K562 (cell line): ENCODE data around the gene ATP6V0D1. TPM values are rescaled to one million over a fixed set of nuclear protein-coding genes. Genes with fewer than 3 reads are reported as not detected.

ENCODE experiments used
- FOXA1 ChIP-seq: fragments of 450-650 bp; IDR thresholded peaks from 2 replicates; pipeline ENCODE4 v1.6.1; 2016; ENCODE audit warnings: mild to moderate bottlenecking, borderline replicate concordance
- HDAC6 ChIP-seq: IDR thresholded peaks from 2 replicates; pipeline ENCODE4 v1.6.1; 2012; ENCODE audit warnings: low read depth, mild to moderate bottlenecking, control low read depth, inconsistent platforms, low read length, moderate library complexity
- NCOA4 ChIP-seq: fragments of 450-650 bp; IDR thresholded peaks from 2 replicates; pipeline ENCODE4 v1.6.1; 2018; ENCODE audit warnings: mild to moderate bottlenecking; ENCODE audit not compliant: partially characterized antibody
- RBM15 ChIP-seq: fragments of 200-400 bp; formaldehyde crosslinking; IDR thresholded peaks from 2 replicates; pipeline ENCODE4 v1.6.1; 2018; ENCODE audit warnings: mild to moderate bottlenecking, low read length, moderate library complexity; ENCODE audit not compliant: insufficient read depth
- TRIM25 ChIP-seq: fragments of 450-650 bp; IDR thresholded peaks from 2 replicates; pipeline ENCODE4 v1.7.0; 2016; ENCODE audit warnings: borderline replicate concordance
- TSC22D4 ChIP-seq: fragments of 450-650 bp; IDR thresholded peaks from 2 replicates; pipeline ENCODE4 v1.6.1; 2016; ENCODE audit warnings: missing genetic modification characterization, missing biosample characterization, control low read depth
- ZBED1 ChIP-seq: IDR thresholded peaks from 2 replicates; pipeline ENCODE4 v1.6.1; 2014
- polyA plus RNA-seq, 8 experiments: library from polyadenylated mRNA; depleted of rRNA in 4 of 8; stranded (reverse) in 5 of 8; unstranded in 3 of 8; fragments of >200 nt; fragmentation: Nextera tagmentation in 2 of 8; fragmentation: Illumina TruSeq in 1 of 8; extraction: Ambion mirVana in 2 of 8; extraction: Trizol in 1 of 8; gene quantifications; 2 replicates each; pipeline versions ENCODE4 v1.2.1 to v1.2.3, GENCODE V29; 2011 to 2014; ENCODE audit warnings: inconsistent platforms in 1 of 8, missing spikeins in 1 of 8
- total RNA-seq, 7 experiments: library from RNA; depleted of rRNA in 6 of 7; stranded (reverse); fragments of >200 nt in 6 of 7; fragmentation: Illumina TruSeq in 2 of 7; extraction: Trizol in 2 of 7; gene quantifications; 2 replicates each; pipeline versions ENCODE4 v1.2.1 to v1.2.3, GENCODE V29; 2011 to 2021; ENCODE audit warnings: low replicate concordance in 1 of 7
- TF ChIP-seq, protein P1 (sequence below): fragments of 150-350 bp; conservative IDR thresholded peaks from 2 replicates; pipeline ENCODE4 v1.6.1; 2014; ENCODE audit warnings: low read length
- TF ChIP-seq, protein P2 (sequence below): sonication (generic); formaldehyde crosslinking; IDR thresholded peaks from 2 replicates; pipeline ENCODE4 v1.8.0; 2023; ENCODE audit warnings: missing genetic modification reagents, mild to moderate bottlenecking, borderline replicate concordance

Gene ATP6V0D1
- total and polyA plus RNA-seq, 9 of the 15 experiments (the other 6 are each of a cell fraction or from before 2014, with no cell fraction given): 23.2 to 69.7 (median 45.6) TPM

DNA sequence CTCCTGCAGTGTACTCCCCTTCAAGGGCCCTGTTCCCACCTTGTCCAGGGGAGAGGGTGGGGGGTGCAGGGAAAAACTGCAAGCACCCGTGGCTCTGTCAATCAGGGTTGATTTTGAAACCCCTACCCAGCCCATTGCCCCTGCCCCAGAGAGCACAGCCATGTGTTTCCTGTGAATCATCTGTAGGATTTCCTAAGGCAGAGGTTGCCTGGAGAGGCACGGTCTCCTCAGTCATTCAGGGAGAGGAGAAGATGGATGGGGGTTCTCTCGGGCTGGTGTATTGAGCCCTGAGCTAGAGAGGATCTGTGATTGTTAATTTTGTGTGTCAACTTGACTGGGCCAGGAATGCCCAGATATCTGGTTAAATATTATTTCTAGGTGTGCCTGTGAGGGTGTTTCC is 5.8 kb upstream of the ATP6V0D1 start (continued):
- TF ChIP-seq, protein P1, sequence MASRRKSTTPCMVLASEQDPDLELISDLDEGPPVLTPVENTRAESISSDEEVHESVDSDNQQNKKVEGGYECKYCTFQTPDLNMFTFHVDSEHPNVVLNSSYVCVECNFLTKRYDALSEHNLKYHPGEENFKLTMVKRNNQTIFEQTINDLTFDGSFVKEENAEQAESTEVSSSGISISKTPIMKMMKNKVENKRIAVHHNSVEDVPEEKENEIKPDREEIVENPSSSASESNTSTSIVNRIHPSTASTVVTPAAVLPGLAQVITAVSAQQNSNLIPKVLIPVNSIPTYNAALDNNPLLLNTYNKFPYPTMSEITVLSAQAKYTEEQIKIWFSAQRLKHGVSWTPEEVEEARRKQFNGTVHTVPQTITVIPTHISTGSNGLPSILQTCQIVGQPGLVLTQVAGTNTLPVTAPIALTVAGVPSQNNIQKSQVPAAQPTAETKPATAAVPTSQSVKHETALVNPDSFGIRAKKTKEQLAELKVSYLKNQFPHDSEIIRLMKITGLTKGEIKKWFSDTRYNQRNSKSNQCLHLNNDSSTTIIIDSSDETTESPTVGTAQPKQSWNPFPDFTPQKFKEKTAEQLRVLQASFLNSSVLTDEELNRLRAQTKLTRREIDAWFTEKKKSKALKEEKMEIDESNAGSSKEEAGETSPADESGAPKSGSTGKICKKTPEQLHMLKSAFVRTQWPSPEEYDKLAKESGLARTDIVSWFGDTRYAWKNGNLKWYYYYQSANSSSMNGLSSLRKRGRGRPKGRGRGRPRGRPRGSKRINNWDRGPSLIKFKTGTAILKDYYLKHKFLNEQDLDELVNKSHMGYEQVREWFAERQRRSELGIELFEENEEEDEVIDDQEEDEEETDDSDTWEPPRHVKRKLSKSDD: no peak
- TF ChIP-seq NCOA4 (no peak), TSC22D4 (no peak), TRIM25 (no peak), FOXA1 (no peak), HDAC6 (no peak), RBM15 (no peak), ZBED1 (no peak)
- TF ChIP-seq, protein P2, sequence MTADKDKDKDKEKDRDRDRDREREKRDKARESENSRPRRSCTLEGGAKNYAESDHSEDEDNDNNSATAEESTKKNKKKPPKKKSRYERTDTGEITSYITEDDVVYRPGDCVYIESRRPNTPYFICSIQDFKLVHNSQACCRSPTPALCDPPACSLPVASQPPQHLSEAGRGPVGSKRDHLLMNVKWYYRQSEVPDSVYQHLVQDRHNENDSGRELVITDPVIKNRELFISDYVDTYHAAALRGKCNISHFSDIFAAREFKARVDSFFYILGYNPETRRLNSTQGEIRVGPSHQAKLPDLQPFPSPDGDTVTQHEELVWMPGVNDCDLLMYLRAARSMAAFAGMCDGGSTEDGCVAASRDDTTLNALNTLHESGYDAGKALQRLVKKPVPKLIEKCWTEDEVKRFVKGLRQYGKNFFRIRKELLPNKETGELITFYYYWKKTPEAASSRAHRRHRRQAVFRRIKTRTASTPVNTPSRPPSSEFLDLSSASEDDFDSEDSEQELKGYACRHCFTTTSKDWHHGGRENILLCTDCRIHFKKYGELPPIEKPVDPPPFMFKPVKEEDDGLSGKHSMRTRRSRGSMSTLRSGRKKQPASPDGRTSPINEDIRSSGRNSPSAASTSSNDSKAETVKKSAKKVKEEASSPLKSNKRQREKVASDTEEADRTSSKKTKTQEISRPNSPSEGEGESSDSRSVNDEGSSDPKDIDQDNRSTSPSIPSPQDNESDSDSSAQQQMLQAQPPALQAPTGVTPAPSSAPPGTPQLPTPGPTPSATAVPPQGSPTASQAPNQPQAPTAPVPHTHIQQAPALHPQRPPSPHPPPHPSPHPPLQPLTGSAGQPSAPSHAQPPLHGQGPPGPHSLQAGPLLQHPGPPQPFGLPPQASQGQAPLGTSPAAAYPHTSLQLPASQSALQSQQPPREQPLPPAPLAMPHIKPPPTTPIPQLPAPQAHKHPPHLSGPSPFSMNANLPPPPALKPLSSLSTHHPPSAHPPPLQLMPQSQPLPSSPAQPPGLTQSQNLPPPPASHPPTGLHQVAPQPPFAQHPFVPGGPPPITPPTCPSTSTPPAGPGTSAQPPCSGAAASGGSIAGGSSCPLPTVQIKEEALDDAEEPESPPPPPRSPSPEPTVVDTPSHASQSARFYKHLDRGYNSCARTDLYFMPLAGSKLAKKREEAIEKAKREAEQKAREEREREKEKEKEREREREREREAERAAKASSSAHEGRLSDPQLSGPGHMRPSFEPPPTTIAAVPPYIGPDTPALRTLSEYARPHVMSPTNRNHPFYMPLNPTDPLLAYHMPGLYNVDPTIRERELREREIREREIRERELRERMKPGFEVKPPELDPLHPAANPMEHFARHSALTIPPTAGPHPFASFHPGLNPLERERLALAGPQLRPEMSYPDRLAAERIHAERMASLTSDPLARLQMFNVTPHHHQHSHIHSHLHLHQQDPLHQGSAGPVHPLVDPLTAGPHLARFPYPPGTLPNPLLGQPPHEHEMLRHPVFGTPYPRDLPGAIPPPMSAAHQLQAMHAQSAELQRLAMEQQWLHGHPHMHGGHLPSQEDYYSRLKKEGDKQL: no peak
- TF ChIP-seq, all 486 proteins: peak for 0
